ENCODE results near the gene NUP153.

Gene NUP153

DNA sequence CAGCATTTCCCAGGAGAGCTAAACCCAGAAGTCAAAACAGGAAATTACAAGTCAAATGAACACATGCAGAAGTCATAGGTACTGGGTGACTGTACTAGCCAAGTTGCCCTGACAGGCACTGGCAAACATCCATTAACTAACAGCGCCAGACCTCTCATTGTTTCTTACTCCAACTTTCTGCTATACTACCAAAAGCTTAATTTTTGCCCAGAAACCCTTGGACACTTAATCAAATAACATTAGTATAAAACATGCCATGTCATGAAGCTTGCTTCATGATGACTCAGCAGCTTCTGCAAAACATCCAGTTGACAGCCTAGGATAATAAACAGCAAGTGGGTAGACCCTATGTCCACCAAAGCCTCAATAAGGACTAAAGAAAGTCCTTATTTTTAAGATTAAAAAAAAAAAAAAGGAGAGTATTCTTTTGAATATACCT lies 3.5 kb downstream of the NUP153 start:
- no peak overlapping the region for H3K9ac ChIP-seq (ENCODE audit: low read depth, low read length)
- no peaks in the 10 kb centered on the region for H3K9me3 ChIP-seq (ENCODE audit: control insufficient read depth, insufficient read depth, low read length)
- peaks cover 11% of the 10 kb centered on the region for H3K4me1 ChIP-seq (ENCODE audit: insufficient read depth, low read length)
- H3K36me3 ChIP-seq (ENCODE audit: insufficient read depth, low read length): no peaks in the 10 kb centered on the region

DNA sequence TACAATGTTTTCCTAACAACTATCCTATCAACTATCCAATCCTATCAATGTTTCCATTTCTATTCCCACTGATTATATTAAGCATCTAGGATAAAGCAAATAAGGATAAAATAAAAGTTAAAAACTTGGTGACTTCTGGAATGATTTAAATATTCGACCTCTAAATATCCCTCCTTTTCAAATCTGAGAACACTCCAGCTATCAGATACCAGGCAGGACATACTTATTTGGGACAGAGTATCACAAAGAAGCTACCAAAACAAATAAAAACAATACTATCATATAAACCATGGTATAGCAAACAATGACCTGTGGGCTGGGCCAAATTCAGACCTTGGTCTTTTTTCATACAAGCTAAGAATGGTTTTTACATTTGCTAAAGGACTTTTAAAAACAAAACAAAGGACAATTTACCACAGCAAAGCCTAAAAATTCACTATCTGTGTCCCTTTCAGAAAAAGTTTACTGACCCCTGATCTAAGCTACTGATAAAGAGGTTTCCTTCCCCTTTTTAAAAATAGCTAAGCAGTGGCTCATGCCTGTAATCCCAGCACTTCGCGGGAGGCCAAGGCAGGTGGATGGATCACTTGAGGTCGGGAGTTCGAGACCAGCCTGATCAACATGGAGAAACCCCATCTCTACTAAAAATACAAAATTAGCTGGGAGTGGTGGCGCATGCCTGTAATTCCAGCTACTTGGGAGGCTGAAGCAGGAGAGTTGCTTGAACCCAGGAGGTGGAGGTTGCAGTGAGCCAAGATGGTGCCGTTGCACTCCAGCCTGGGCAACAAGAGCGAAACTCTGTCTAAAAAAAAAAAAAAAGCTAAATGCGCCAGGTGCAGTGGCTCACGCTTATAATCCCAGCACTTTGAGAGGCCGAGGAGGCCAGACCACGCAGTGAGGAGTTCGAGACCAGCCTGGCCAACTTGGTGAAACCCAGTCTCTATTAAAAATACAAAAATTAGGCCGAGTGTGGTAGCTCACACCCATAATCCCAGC lies 6.0 kb downstream of the NUP153 start:
- Histone ChIP-seq H3K9ac (ENCODE audit: low read depth, low read length) (no peak overlapping the region), H3K9me3 (ENCODE audit: control insufficient read depth, insufficient read depth, low read length) (no peaks in the 10 kb centered on the region), H3K36me3 (ENCODE audit: insufficient read depth, low read length) (no peaks in the 10 kb centered on the region), H3K4me1 (ENCODE audit: insufficient read depth, low read length) (peaks cover 11% of the 10 kb centered on the region)

DNA sequence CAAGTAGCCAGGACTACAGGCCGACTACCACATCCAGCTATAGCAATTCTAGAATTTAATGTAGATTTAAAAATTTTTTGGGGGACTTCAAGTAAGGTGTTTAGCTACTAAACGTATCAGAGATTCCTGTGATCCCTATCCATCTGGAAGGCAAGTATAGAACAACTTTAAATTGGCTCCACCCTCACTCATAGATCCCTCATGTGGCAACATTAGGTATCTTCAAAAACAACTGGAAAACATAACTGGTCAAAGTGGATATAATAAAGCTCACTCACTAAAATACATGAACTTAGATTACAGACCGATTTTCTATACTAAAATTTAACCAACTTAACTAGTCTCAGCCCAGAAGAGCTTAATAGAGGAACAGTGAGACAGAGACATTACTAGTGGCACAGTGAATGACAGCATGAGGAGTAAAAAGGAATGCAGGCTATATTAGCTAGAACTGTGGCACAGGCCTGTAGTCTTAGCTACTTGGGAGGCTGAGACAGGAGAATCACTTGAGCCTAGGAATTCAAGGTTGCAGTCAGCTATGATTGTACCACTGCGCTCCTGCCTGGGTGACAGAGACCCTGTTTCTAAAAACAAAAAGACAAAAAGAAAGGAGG lies 14.7 kb downstream of the NUP153 start:
- no peaks in the 10 kb centered on the region for H3K9me3 ChIP-seq (ENCODE audit: control insufficient read depth, insufficient read depth, low read length)
- no peaks in the 10 kb centered on the region for H3K4me1 ChIP-seq (ENCODE audit: insufficient read depth, low read length)
- no peak overlapping the region for H3K9ac ChIP-seq (ENCODE audit: low read depth, low read length)
- no peaks in the 10 kb centered on the region for H3K36me3 ChIP-seq (ENCODE audit: insufficient read depth, low read length)

DNA sequence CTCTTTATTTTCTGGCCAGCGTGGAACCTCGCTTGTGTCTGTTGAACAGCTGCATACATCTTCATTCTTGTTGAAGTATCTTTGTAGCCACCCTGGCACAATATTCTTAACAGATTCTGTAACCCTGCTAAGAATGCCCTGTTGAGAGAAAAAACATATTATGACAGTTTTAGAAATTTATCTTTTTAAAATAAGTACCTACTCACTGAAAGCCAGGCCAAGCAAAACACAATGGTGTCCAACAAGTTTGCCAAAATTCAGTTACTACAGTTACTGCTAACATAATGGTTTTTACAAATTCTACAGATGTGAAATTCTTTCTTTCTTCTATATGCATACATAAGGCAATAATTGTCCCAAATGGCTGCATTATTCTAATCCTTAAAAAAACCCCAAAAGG lies 18.2 kb downstream of the NUP153 start:
- H3K36me3 ChIP-seq (ENCODE audit: insufficient read depth, low read length): no peaks in the 10 kb centered on the region; the same call in 1 of the 2 replicates
- no peaks in the 10 kb centered on the region for H3K9me3 ChIP-seq (ENCODE audit: control insufficient read depth, insufficient read depth, low read length)
- H3K4me1 ChIP-seq (ENCODE audit: insufficient read depth, low read length): peaks cover 11% of the 10 kb centered on the region; the same call in 1 of the 2 replicates
- H3K9ac ChIP-seq (ENCODE audit: low read depth, low read length): no peak overlapping the region

DNA sequence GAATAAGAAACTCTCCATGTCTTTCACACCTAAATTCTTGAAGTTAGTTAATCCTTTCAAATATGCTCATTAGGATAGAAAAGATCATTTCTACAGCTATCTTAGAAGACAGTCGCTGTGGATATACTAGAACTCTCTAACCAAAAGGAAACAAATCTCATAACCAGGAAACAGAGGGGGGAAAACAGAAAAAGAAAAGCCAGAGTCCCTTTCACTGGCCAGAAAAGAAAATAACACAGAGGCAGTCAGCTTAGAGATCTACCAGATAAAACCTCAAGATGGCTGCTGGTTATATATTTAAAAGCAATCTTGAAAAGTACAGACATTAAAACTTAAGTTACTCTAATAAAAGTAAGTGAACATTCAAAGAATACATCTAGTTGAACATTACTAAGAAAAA lies 19.6 kb downstream of the NUP153 start:
- Histone ChIP-seq H3K9me3 (ENCODE audit: control insufficient read depth, insufficient read depth, low read length) (no peaks in the 10 kb centered on the region), H3K9ac (ENCODE audit: low read depth, low read length) (no peak overlapping the region), H3K36me3 (ENCODE audit: insufficient read depth, low read length) (no peaks in the 10 kb centered on the region; the same call in 1 of the 2 replicates), H3K4me1 (ENCODE audit: insufficient read depth, low read length) (peaks cover 14% of the 10 kb centered on the region; the same call in 1 of the 2 replicates)

DNA sequence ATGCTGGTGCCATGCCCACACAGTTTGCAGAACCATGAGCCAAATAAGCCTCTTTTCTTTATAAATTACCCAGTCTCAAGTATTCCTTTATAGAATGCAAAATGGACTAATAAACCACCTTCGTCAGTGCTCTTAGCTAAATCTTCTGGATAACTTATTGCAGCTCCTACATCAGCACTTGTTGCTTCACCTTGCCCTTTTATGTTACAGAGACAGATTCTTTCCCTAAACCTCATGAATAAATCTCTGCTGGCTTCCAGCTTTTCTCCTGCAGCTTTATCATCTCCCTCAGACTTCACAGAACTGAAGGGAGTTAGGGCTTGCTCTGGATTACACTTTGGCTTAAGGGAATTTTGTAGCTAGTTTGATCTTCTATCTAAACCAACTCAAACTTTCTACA lies 22.6 kb downstream of the NUP153 start:
- Histone ChIP-seq H3K4me1 (ENCODE audit: insufficient read depth, low read length) (peaks cover 14% of the 10 kb centered on the region; the same call in 1 of the 2 replicates), H3K9ac (ENCODE audit: low read depth, low read length) (no peak overlapping the region), H3K36me3 (ENCODE audit: insufficient read depth, low read length) (no peaks in the 10 kb centered on the region; the same call in 1 of the 2 replicates), H3K9me3 (ENCODE audit: control insufficient read depth, insufficient read depth, low read length) (no peaks in the 10 kb centered on the region)

DNA sequence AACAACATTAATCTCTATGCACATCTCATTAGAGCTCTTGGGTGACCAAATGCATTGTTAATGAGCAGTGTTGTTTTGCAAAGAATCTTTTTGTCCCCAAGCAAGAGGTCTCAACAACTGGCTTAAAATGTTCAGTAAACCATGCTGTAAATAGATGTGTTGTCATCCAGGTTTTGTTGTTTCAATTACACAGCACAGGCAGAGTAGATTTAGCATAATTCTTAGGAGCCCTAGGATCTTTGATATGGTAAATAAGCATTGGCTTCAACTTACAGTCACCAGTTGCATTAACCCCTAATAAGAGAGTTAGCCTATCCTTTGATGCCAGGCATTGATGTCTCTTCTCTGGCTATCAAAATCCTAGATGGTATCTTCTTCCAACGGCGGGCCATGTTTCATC lies 23.3 kb downstream of the NUP153 start:
- peaks cover 14% of the 10 kb centered on the region; the same call in 1 of the 2 replicates for H3K4me1 ChIP-seq (ENCODE audit: insufficient read depth, low read length)
- H3K9ac ChIP-seq (ENCODE audit: low read depth, low read length): no peak overlapping the region
- H3K9me3 ChIP-seq (ENCODE audit: control insufficient read depth, insufficient read depth, low read length): no peaks in the 10 kb centered on the region
- H3K36me3 ChIP-seq (ENCODE audit: insufficient read depth, low read length): no peaks in the 10 kb centered on the region; the same call in 1 of the 2 replicates

DNA sequence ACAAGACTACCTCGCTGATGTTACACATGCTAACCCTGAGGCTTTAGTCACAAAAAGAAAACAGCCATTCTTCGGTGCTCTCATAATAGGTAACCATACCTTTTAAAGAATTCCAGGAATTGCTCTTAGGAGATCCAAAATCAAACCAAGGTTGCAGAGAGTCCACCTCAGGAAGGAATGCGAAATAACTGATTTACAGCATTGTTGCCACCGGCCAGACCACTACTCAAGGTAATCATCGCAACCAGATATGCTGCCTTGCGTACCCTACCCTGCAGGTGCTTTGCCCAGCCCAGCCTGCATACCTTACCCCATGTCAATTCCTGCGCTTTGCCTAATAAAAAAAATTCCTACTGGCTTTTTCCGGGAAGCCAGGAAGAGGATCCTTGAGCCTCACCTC lies 27.0 kb downstream of the NUP153 start:
- H3K9ac ChIP-seq (ENCODE audit: low read depth, low read length): no peak overlapping the region
- H3K9me3 ChIP-seq (ENCODE audit: control insufficient read depth, insufficient read depth, low read length): no peaks in the 10 kb centered on the region
- H3K36me3 ChIP-seq (ENCODE audit: insufficient read depth, low read length): peaks cover 4% of the 10 kb centered on the region
- peaks cover 14% of the 10 kb centered on the region; the same call in 1 of the 2 replicates for H3K4me1 ChIP-seq (ENCODE audit: insufficient read depth, low read length)

DNA sequence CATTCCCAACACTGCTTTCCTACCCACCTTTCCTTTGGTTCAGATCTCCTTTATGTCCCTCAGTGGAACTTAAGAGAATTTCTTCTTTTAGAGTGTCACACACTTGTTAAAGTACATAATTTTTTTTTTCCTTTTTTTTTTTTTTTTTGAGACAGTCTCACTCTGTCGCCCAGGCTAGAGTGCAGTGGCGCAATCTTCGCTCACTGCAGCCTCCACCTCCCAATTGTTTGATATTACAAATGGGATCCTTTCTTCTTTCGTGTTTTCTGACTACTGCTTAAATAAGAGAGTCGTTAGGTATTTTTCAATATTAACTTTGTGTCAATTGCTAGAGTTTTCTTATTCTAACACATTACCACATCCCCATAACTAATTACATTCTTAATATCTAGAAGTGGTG lies 29.1 kb downstream of the NUP153 start:
- Histone ChIP-seq H3K9me3 (ENCODE audit: control insufficient read depth, insufficient read depth, low read length) (no peaks in the 10 kb centered on the region), H3K9ac (ENCODE audit: low read depth, low read length) (no peak overlapping the region)

DNA sequence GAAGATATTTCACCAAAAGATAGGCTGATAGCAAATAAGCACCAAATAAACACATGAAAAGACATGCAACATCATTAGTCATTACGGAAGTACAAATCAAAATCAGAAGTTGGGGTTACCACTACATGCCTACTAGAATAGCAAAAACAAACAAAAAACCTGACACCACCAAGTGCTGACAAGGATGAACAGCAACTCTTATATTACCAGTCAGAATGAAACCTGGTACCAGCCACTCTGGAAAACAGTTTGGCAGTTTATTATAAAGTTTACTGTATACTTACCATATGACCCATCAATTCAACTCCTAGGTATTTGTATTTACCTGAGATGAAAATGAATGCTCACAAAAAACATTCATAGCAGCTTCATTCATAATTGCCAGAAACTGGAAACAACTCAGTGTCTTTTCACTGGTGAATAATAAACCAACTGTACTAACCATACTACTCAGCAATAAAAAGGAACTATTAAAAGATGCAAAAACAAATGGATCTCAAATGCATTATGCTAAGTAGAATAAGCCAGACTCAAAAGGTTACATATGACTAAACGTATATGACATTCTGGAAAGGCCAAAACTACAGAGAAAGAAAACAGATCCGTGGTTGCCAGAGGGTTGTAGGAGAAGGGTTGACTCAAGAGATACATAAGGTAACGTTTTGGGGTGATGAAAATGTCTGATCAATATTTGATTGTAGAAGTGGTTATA lies 33.0 kb downstream of the NUP153 start:
- Histone ChIP-seq H3K4me1 (ENCODE audit: insufficient read depth, low read length) (no peaks in the 10 kb centered on the region), H3K9me3 (ENCODE audit: control insufficient read depth, insufficient read depth, low read length) (no peaks in the 10 kb centered on the region), H3K9ac (ENCODE audit: low read depth, low read length) (no peak overlapping the region), H3K36me3 (ENCODE audit: insufficient read depth, low read length) (peaks cover 38% of the 10 kb centered on the region)

More for the DNA sequence above, 29.1 kb downstream of the NUP153 start:
- H3K36me3 ChIP-seq (ENCODE audit: insufficient read depth, low read length): peaks cover 20% of the 10 kb centered on the region
- H3K4me1 ChIP-seq (ENCODE audit: insufficient read depth, low read length): no peaks in the 10 kb centered on the region

DNA sequence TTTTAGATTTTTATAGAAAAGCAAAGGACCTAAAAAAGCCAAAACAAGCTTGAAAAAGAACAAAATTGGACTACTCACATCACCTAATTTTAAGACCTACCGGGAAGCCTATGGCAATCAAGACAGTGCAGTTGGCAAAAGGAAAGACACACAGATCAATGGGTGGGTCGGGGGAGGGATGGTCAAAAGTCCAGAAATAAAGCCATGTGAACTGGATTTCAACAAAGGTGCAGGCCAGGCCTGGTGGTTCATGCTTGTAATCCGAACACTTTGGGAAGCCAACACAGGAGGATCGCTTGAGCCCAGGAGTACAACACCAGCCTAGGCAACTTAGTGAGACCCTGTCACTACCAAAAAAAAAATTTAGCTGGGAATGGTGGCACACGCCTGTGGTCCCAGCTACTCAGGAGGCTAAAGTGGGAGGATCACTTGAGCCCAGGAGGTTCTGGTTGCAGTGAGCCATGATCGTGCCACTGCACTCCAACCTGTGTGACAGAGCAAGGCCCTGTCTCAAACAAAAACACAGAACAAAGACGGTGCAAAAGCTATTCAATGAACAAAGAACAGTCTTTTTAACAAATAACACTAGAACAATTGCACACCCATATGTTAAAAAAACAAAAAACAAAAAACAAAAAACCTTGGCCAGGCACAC lies 34.5 kb downstream of the NUP153 start:
- Histone ChIP-seq H3K4me1 (ENCODE audit: insufficient read depth, low read length) (no peaks in the 10 kb centered on the region), H3K9me3 (ENCODE audit: control insufficient read depth, insufficient read depth, low read length) (no peaks in the 10 kb centered on the region), H3K9ac (ENCODE audit: low read depth, low read length) (no peak overlapping the region), H3K36me3 (ENCODE audit: insufficient read depth, low read length) (peaks cover 42% of the 10 kb centered on the region)

DNA sequence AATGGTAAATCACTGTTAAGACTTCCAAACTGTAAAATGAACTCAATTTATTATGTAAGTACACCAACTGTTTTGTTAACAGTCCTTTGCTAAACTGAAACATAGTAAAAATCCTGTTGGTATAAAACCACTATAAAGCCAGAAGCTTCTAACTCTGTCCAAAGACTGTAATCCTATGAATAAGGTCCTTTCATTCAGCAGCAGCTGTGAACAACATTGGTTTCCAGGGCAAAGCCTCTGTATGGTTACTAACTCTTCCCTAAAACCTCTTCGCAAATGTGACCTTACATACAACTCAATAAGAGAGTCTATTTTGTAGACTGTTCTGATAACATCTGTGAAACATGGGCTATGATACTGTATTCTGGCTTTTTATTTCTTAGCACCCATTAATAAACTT lies 40.1 kb downstream of the NUP153 start:
- no peak overlapping the region for H3K9ac ChIP-seq (ENCODE audit: low read depth, low read length)
- peaks cover 24% of the 10 kb centered on the region for H3K36me3 ChIP-seq (ENCODE audit: insufficient read depth, low read length)
- H3K9me3 ChIP-seq (ENCODE audit: control insufficient read depth, insufficient read depth, low read length): no peaks in the 10 kb centered on the region
- no peaks in the 10 kb centered on the region for H3K4me1 ChIP-seq (ENCODE audit: insufficient read depth, low read length)

DNA sequence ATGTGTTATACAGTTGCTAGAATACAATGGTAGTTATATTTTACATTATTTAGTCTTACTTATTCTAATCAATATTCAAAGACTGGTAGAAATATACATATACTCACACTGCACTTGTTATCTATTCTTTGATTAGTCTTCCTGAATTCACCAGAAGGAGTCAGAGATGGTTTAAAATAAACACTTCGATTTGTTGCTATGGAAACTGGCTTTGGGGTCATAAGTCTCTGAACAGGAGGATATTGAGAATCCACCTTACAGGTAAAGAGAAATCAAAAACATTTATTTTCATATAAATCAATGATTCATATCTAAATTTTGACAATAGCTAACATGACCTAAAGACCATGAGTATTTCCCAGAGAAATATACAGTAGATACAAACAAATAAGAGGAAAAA lies 41.6 kb downstream of the NUP153 start:
- H3K4me1 ChIP-seq (ENCODE audit: insufficient read depth, low read length): no peaks in the 10 kb centered on the region
- peaks cover 27% of the 10 kb centered on the region for H3K36me3 ChIP-seq (ENCODE audit: insufficient read depth, low read length)
- H3K9ac ChIP-seq (ENCODE audit: low read depth, low read length): no peak overlapping the region
- no peaks in the 10 kb centered on the region for H3K9me3 ChIP-seq (ENCODE audit: control insufficient read depth, insufficient read depth, low read length)

DNA sequence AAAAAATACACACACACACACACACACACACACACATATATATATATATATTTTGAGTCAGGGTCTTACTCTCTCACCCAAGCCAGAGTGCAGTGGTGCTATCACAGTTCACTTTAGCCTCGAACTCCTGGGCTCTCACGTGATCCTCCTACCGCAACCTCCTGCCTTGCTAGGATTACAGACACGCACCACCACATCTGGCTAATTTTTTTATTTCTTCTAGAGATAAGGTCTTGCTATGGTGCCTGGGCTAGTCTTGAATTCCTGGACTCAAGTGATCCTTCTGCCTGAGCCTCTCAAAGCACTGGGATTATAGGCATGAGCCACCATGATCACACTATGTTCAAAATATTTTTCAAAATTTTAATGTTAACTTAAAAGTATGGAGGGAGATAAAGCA lies 43.5 kb downstream of the NUP153 start:
- Histone ChIP-seq H3K9ac (ENCODE audit: low read depth, low read length) (no peak overlapping the region), H3K9me3 (ENCODE audit: control insufficient read depth, insufficient read depth, low read length) (no peaks in the 10 kb centered on the region), H3K4me1 (ENCODE audit: insufficient read depth, low read length) (no peaks in the 10 kb centered on the region), H3K36me3 (ENCODE audit: insufficient read depth, low read length) (peaks cover 16% of the 10 kb centered on the region)

Measured in ES-I3 (cell line).